SH-SY5Y (cell line): ENCODE data around the gene RNF38.

Experiments
- GATA2 ChIP-seq: IDR thresholded peaks from 2 replicates; pipeline ENCODE4 v1.6.1; 2011; ENCODE audit warnings: mild to moderate bottlenecking, low read depth, low read length
- GATA3 ChIP-seq: IDR thresholded peaks from 2 replicates; pipeline ENCODE4 v1.6.1; 2011; ENCODE audit warnings: low read depth, mild to moderate bottlenecking, low read length, moderate library complexity

DNA sequence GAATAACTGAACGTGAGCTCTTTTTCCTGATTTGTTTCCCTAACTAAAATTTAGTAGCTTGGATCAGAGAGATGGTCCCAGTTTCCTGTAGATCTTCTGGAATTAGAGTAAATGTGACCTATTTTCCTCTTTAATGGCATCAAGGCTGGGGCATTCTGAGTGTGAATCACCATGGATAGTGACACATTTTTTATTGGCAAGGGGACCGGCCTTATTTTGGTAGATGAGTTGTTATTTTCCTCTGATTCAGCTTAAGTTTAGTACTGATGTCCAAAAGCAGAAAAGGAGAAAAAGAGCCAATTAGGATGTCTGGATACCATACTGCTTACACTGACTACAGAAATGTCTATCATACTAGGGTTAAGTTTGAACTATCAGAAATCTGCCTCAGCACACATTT lies 68.1 kb downstream of the RNF38 start:
- TF ChIP-seq GATA3 (no peak), GATA2 (no peak)
